Measurements from ENCODE around the gene RPP21.

DNA sequence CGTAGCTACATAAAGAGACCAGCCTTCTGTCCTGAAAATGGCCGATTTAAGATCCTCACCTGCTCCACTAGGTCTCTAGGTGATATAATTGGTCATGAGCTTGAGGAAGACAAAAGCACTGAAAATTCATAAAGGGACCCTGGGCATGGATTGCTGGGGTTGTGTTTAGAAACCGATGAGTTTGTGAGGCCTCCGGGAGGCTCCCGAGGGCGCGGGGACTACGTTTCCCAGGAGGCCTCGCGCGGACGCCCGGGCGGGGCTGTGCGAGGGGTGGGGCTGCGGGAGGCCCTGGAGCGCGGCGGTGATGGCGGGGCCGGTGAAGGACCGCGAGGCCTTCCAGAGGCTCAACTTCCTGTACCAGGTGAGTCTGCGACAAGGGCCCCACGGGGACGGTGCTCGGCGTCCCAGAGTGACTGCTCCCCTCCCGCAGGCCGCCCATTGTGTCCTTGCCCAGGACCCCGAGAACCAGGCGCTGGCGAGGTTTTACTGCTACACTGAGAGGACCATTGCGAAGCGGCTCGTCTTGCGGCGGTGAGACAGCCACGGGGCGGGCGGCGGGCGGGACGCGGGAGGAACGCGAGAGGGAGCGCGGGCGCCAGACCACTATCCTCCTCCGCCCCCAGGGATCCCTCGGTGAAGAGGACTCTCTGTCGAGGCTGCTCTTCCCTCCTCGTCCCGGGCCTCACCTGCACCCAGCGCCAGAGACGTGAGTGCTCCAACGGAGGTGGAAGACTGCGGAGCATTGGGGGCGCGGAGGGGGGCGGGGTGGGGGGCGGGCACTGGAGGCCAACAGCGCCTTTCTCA, at the start of gene RPP21:
- no peak for TF ChIP-seq CTCF (IDR thresholded peaks at IDR 0.05; ENCODE audit: insufficient read depth, low read depth, low read length)
- TF ChIP-seq EZH2 (IDR thresholded peaks at IDR 0.05; ENCODE audit: insufficient read depth, low read length): no peak

All from astrocyte (in vitro differentiated cells and primary cell).